WTC11 (cell line): Measurements from ENCODE around the gene PPP1R16B. TPM values are rescaled to one million over a fixed set of nuclear protein-coding genes. Genes with fewer than 3 reads are reported as not detected.

Source experiments
- ATAC-seq: fragments of 200-7000 bp; cut with Tn5 transposase; 2 replicates; pipeline ENCODE4 v1.10.0; 2021; ENCODE audit warnings: mild to moderate bottlenecking, moderate library complexity
- CTCF ChIA-PET: fragments of 300-600 bp; sonication (Branson Sonifier 250); formaldehyde crosslinking; loops from one replicate; lab custom pipeline; 2021; ENCODE audit warnings: antibody characterized with exemption; lab: Charles Lee
- POLR2A ChIA-PET: fragments of 350-600 bp; sonication (Branson Sonifier 250); formaldehyde crosslinking; loops from one replicate; lab custom pipeline; 2021; ENCODE audit warnings: antibody characterized with exemption; lab: Charles Lee
- DNase-seq: peaks from one replicate; pipeline ENCODE4 v3.0.0; 2021; ENCODE audit warnings: low spot score
- H3K27ac Mint-ChIP-seq: 2 replicates; pipeline ENCODE4 v1.8.0; 2021; ENCODE audit warnings: mixed read lengths
- H3K27me3 Mint-ChIP-seq: 2 replicates; pipeline ENCODE4 v1.8.0; 2021; ENCODE audit warnings: low read depth, mild to moderate bottlenecking, moderate library complexity, mixed read lengths
- H3K36me3 Mint-ChIP-seq: 2 replicates; pipeline ENCODE4 v1.8.0; 2021; ENCODE audit warnings: mixed read lengths
- H3K4me1 Mint-ChIP-seq: 2 replicates; pipeline ENCODE4 v1.8.0; 2022; ENCODE audit warnings: mixed read lengths
- H3K4me3 Mint-ChIP-seq: 2 replicates; pipeline ENCODE4 v1.8.0; 2021; ENCODE audit warnings: mild to moderate bottlenecking, moderate library complexity, mixed read lengths
- H3K9me3 Mint-ChIP-seq: 2 replicates; pipeline ENCODE4 v1.8.0; 2021; ENCODE audit warnings: mixed read lengths
- AFF4 ChIP-seq: sonication (generic); formaldehyde crosslinking; IDR thresholded peaks from 2 replicates; pipeline ENCODE4 v1.8.1; 2023; ENCODE audit warnings: mild to moderate bottlenecking, missing genetic modification reagents, borderline replicate concordance
- CREB1 ChIP-seq: sonication (generic); formaldehyde crosslinking; IDR thresholded peaks from 2 replicates; pipeline ENCODE4 v1.8.0; 2023; ENCODE audit warnings: mild to moderate bottlenecking, missing genetic modification reagents
- JAZF1 ChIP-seq: fragments of 250-450 bp; sonication (Bioruptor Pico); IDR thresholded peaks from 2 replicates; pipeline ENCODE4 v1.9.0; 2021; ENCODE audit warnings: moderate library complexity, mild to moderate bottlenecking, inconsistent platforms
- MAX ChIP-seq: sonication (generic); formaldehyde crosslinking; IDR thresholded peaks from 2 replicates; pipeline ENCODE4 v1.8.0; 2022; ENCODE audit warnings: mild to moderate bottlenecking, missing genetic modification reagents
- SMAD4 ChIP-seq: sonication (generic); formaldehyde crosslinking; IDR thresholded peaks from 2 replicates; pipeline ENCODE4 v1.8.0; 2022; ENCODE audit warnings: mild to moderate bottlenecking, missing genetic modification reagents
- TP53 ChIP-seq: sonication (generic); formaldehyde crosslinking; IDR thresholded peaks from 2 replicates; pipeline ENCODE4 v1.8.1; 2023; ENCODE audit warnings: mild to moderate bottlenecking, missing genetic modification reagents
- ZBTB43 ChIP-seq: sonication (generic); formaldehyde crosslinking; IDR thresholded peaks from 2 replicates; pipeline ENCODE4 v1.8.1; 2023; ENCODE audit warnings: mild to moderate bottlenecking, missing genetic modification reagents
- ZNF138 ChIP-seq: sonication (generic); formaldehyde crosslinking; conservative IDR thresholded peaks from 2 replicates; pipeline ENCODE4 v1.8.1; 2022; ENCODE audit warnings: mild to moderate bottlenecking, moderate library complexity, missing genetic modification reagents
- ZNF219 ChIP-seq: sonication (generic); formaldehyde crosslinking; IDR thresholded peaks from 2 replicates; pipeline ENCODE4 v1.8.0; 2023; ENCODE audit warnings: missing genetic modification reagents, mild to moderate bottlenecking, borderline replicate concordance
- ZNF281 ChIP-seq: sonication (generic); formaldehyde crosslinking; IDR thresholded peaks from 2 replicates; pipeline ENCODE4 v1.8.0; 2023; ENCODE audit warnings: mild to moderate bottlenecking, missing genetic modification reagents
- ZNF396 ChIP-seq: fragments of 250-450 bp; sonication (Bioruptor Pico); IDR thresholded peaks from 2 replicates; pipeline ENCODE4 v1.8.0; 2021; ENCODE audit warnings: mild to moderate bottlenecking, moderate library complexity, borderline replicate concordance
- ZNF425 ChIP-seq: fragments of 250-450 bp; sonication (Bioruptor Pico); conservative IDR thresholded peaks from 2 replicates; pipeline ENCODE4 v1.9.0; 2021; ENCODE audit warnings: mild to moderate bottlenecking
- ZNF532 ChIP-seq: fragments of 250-450 bp; sonication (Bioruptor Pico); IDR thresholded peaks from 2 replicates; pipeline ENCODE4 v1.9.0; 2021; ENCODE audit warnings: mild to moderate bottlenecking, borderline replicate concordance
- ZNF671 ChIP-seq: fragments of 250-450 bp; sonication (Bioruptor Pico); IDR thresholded peaks from 2 replicates; pipeline ENCODE4 v1.8.0; 2021; ENCODE audit warnings: mild to moderate bottlenecking
- total RNA-seq: library from RNA; stranded (reverse); gene quantifications from 3 replicates; pipeline ENCODE4 v1.2.3, GENCODE V29; 2021

The PPP1R16B gene
- total RNA-seq, 1 experiment from 2014 or later = 12.0 TPM

- TF ChIP-seq AFF4 (CRISPR knock-in tag) = no peak
- no peak for TF ChIP-seq JAZF1
- no peak for TF ChIP-seq CREB1 (CRISPR knock-in tag)
- no peak for TF ChIP-seq ZNF219 (CRISPR knock-in tag)
- no peak for TF ChIP-seq ZBTB43 (CRISPR knock-in tag)
- TF ChIP-seq ZNF532 (CRISPR knock-in tag) = no peak
These were observed 25.7 kb downstream of the PPP1R16B start (continued) for GRCh38 chr20:38831049-38831691.

- DNase-seq (no peak), ATAC-seq (no peak)
- POLR2A ChIA-PET = no interaction called here
- peak overlapping the region; percentile 50; the same call in 1 of the 2 replicates for H3K27ac Mint-ChIP-seq
- CTCF ChIA-PET = no interaction called here
- no peak overlapping the region for H3K4me3 Mint-ChIP-seq
- H3K4me1 Mint-ChIP-seq = peaks cover 18% of the 10 kb centered on the region
- peaks cover 4% of the 10 kb centered on the region; the same call in 1 of the 2 replicates for H3K36me3 Mint-ChIP-seq
- no peaks in the 10 kb centered on the region for H3K27me3 Mint-ChIP-seq
- no peaks in the 10 kb centered on the region for H3K9me3 Mint-ChIP-seq
- no peak for TF ChIP-seq MAX
- TF ChIP-seq SMAD4 = no peak
- TF ChIP-seq ZNF138 (CRISPR knock-in tag) = no peak
- TF ChIP-seq ZNF671 (CRISPR knock-in tag) = no peak
- no peak for TF ChIP-seq ZNF425
- TF ChIP-seq TP53 (CRISPR knock-in tag) = no peak
- no peak for TF ChIP-seq ZNF396 (CRISPR knock-in tag)
- TF ChIP-seq AFF4 (CRISPR knock-in tag) = no peak
- TF ChIP-seq ZNF281 (CRISPR knock-in tag) = no peak
These were observed 26.6 kb downstream of the PPP1R16B start for GRCh38 chr20:38831995-38832620.
